Stimulated activated naive CD8-positive, alpha-beta T cell treated with anti-CD3 and anti-CD28 coated beads, Interleukin-15, amount 100 ng/mL, for 72 hours (primary cell): Measurements from ENCODE around the gene CD80.
A peak's percentile ranks its signal among the peaks of the same experiment; 100 is the strongest.

ENCODE experiments used
- ATAC-seq: fragments of 150-1000 bp; cut with Tn5 transposase; 2 replicates; pipeline ENCODE4 v1.10.0; 2021; ENCODE audit warnings: mild to moderate bottlenecking, moderate library complexity
- DNase-seq, 2 donors: peaks; one replicate each; pipeline ENCODE4 v3.0.0; 2021 to 2022
- H3K27ac Mint-ChIP-seq, 2 donors: one replicate each; pipeline ENCODE4 v1.8.0; 2022; ENCODE audit warnings: mild to moderate bottlenecking in 2 of 2, mixed read lengths in 2 of 2, moderate library complexity in 2 of 2
- H3K27me3 Mint-ChIP-seq: one replicate; pipeline ENCODE4 v1.8.0; 2022; ENCODE audit warnings: mixed read lengths
- H3K4me1 Mint-ChIP-seq: one replicate; pipeline ENCODE4 v1.8.0; 2022; ENCODE audit warnings: mild to moderate bottlenecking, mixed read lengths
- H3K4me3 Mint-ChIP-seq, 2 donors: one replicate each; pipeline ENCODE4 v1.8.0; 2022; ENCODE audit warnings: mild to moderate bottlenecking in 2 of 2, mixed read lengths in 2 of 2, moderate library complexity in 1 of 2
- H3K9me3 Mint-ChIP-seq, 2 donors: one replicate each; pipeline ENCODE4 v1.8.0; 2022; ENCODE audit warnings: mixed read lengths in 2 of 2

CD80 gene

GRCh38 chr3:119541547-119541946, 17.9 kb downstream of the CD80 start:
- DNase-seq: no peak
- no peaks in the 10 kb centered on the region for H3K27me3 Mint-ChIP-seq
- H3K4me1 Mint-ChIP-seq: peaks cover 18% of the 10 kb centered on the region

DNA sequence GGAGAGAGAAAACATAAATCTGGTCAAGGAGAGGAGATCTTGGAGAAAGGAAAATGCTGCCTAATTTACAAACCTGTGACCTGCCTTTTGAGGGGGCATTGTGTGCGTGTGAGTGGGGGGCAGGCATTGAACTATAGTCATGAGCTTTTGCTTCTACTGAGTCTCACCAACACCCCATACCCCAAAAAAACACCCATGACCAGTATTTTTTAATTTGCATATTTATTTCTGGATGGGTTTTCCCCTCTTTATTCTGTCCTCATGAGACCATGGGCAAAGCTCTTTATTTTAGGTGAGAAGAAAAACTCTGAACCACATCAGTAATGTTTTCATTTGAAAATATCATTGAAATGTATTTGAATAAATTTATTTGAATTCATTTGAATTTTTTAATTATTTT, 20.6 kb downstream of the CD80 start:
- no peak overlapping the region for H3K4me3 Mint-ChIP-seq
- DNase-seq: no peak
- H3K27ac Mint-ChIP-seq: no peak overlapping the region

More at GRCh38 chr3:119541547-119541946, 17.9 kb downstream of the CD80 start:
- Mint-ChIP-seq H3K9me3 (no peaks in the 10 kb centered on the region), H3K4me3 (peak overlapping the region in 1 of 2 donors; percentile 3), H3K27ac (no peak overlapping the region)
- ATAC-seq: peak; percentile 37

GRCh38 chr3:119536757-119537156, 22.7 kb downstream of the CD80 start:
- H3K4me1 Mint-ChIP-seq: peaks cover 11% of the 10 kb centered on the region
- no peak overlapping the region for H3K4me3 Mint-ChIP-seq
- H3K27me3 Mint-ChIP-seq: no peaks in the 10 kb centered on the region
- H3K9me3 Mint-ChIP-seq: no peaks in the 10 kb centered on the region
- DNase-seq (no peak), ATAC-seq (no peak)
- H3K27ac Mint-ChIP-seq: no peak overlapping the region

More for the DNA sequence above, 20.6 kb downstream of the CD80 start:
- Mint-ChIP-seq H3K27me3 (no peaks in the 10 kb centered on the region), H3K4me1 (peaks cover 18% of the 10 kb centered on the region), H3K9me3 (no peaks in the 10 kb centered on the region)
- ATAC-seq: no peak

DNA sequence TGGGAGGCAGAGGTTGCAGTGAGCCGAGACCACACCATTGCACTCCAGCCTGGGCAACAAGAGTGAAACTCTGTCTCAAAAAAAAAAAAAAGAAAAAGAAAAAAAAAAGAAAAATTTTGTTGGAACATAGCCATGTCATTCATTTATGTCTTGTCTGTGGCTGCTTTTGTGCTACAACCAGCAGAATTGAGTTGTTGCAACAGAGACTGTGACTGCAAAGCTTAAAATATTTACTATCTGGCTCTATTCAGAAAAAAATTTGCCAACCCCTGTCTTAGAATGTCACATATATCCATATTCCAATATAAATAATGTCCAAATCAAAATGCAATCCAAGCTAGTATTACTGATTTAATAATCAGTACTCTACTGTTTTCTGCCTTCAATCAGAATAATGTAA, 25.1 kb downstream of the CD80 start:
- Mint-ChIP-seq H3K27me3 (no peaks in the 10 kb centered on the region), H3K4me1 (peaks cover 1% of the 10 kb centered on the region), H3K4me3 (no peak overlapping the region), H3K27ac (no peak overlapping the region), H3K9me3 (no peaks in the 10 kb centered on the region)
- DNase-seq: no peak
- ATAC-seq: no peak

GRCh38 chr3:119531151-119531550, 28.3 kb downstream of the CD80 start:
- no peaks in the 10 kb centered on the region for H3K27me3 Mint-ChIP-seq
- H3K27ac Mint-ChIP-seq: no peak overlapping the region
- DNase-seq: no peak
- no peaks in the 10 kb centered on the region for H3K9me3 Mint-ChIP-seq
- no peak for ATAC-seq
- H3K4me3 Mint-ChIP-seq: no peak overlapping the region
- H3K4me1 Mint-ChIP-seq: no peaks in the 10 kb centered on the region

GRCh38 chr3:119530456-119530855, 29.0 kb downstream of the CD80 start:
- Mint-ChIP-seq H3K4me3 (no peak overlapping the region), H3K27me3 (no peaks in the 10 kb centered on the region), H3K27ac (no peak overlapping the region), H3K4me1 (no peaks in the 10 kb centered on the region), H3K9me3 (no peaks in the 10 kb centered on the region)
- no peak for DNase-seq
- no peak for ATAC-seq

GRCh38 chr3:119529883-119530282, 29.5 kb downstream of the CD80 start:
- no peak for ATAC-seq
- H3K9me3 Mint-ChIP-seq: no peaks in the 10 kb centered on the region
- no peaks in the 10 kb centered on the region for H3K4me1 Mint-ChIP-seq
- H3K27me3 Mint-ChIP-seq: no peaks in the 10 kb centered on the region
- no peak for DNase-seq
- no peak overlapping the region for H3K27ac Mint-ChIP-seq
- no peak overlapping the region for H3K4me3 Mint-ChIP-seq

DNA sequence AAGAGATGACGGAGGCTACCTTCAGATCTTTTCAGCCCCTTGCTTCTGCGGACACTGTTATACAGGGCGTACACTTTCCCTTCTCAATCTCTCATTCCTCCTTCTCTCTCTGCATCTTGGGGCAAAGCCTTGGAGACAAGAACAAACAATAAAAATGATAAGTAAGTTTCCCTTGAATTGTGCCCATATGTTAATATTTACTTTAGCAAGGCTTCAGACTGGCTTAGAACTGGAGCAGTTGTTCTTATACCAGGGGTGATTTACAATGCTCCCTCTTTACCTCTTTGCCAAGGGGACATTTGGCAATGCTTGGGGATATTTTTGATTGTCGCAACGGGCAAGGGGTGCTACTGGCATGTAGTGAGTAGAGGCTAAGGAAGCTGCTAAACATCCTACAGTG, 31.7 kb downstream of the CD80 start:
- no peaks in the 10 kb centered on the region for H3K9me3 Mint-ChIP-seq
- H3K27me3 Mint-ChIP-seq: no peaks in the 10 kb centered on the region
- DNase-seq (no peak), ATAC-seq (no peak)
- peaks cover 5% of the 10 kb centered on the region for H3K4me1 Mint-ChIP-seq
- H3K27ac Mint-ChIP-seq: no peak overlapping the region
- H3K4me3 Mint-ChIP-seq: no peak overlapping the region

DNA sequence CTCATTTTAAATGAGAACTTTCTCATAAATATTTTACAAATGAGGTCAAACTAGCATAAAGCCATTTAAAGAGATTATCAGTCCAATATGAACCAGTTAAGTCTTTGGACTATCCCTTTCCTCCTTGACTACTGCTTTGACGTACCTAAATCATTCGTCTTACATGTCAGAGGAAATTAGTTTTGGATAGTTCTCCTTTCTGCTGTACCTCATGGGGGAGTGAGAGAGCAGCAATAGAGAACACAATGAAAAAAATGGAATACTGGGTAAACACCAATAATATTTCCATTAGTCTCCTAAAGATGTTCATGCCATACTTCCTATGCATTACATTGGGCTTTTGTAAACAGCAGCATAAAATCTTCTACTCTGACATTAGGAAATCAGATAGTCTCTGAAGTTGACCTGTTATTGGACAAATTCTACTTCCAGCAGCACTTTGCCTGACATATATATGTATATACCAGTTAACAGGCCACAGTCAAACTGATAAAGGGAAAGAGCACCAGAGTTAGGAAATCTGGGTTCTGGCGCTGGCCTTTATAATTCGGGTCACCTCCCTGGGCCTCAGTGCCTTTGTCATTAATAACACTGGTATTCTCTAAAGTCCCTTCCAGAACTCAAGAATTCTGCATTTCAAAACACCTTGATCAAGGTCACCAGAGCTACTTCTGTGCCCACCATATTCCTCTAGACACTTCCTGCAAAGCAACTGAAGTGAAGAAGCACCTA, 34.3 kb downstream of the CD80 start:
- DNase-seq (no peak), ATAC-seq (no peak)
- Mint-ChIP-seq H3K27ac (no peak overlapping the region), H3K4me1 (peaks cover 5% of the 10 kb centered on the region), H3K27me3 (no peaks in the 10 kb centered on the region), H3K4me3 (no peak overlapping the region), H3K9me3 (peaks cover 0 to 7% of the 10 kb centered on the region in 2 donors)

DNA sequence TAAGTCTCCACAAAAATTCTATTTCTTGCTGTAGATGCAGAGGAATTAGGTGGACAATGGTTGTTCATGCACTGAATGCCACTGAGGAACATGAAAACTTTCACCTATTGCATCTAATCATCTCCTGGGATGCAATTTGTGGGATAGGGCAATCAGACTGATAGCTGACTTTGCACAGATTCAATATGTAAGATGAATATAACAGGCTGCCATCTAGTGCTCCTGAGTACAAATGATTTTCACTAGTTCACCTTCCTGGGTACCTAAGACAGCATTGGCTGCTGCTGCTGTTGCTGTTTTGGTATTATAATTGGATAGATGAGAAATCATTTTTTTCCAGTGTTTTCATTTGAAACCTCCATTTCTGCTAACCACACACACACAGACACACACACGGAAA, 41.4 kb downstream of the CD80 start:
- Mint-ChIP-seq H3K4me1 (peaks cover 1% of the 10 kb centered on the region), H3K4me3 (no peak overlapping the region), H3K9me3 (peaks cover 0 to 11% of the 10 kb centered on the region in 2 donors), H3K27me3 (no peaks in the 10 kb centered on the region), H3K27ac (no peak overlapping the region)
- ATAC-seq (no peak), DNase-seq (no peak)

DNA sequence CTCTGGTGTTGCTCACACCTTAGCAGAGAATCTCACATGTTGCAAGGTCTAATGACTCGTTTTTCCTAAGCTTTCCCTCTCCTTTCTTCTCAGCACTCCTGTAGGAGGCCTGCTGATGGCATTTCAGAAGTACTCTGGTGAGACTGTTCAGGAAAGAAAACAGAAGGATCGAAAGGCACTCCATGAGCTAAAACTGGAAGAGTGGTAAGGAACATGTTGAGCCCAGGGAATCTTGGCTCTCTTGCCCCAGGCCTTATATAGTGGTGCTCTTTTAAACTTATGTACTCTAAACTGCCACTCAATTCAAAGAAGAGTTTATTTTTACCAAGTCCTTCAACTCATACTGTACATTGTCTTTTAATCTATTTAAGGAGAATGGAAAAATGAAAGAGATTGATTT, 42.3 kb downstream of the CD80 start:
- H3K27ac Mint-ChIP-seq: no peak overlapping the region
- H3K4me3 Mint-ChIP-seq: no peak overlapping the region
- DNase-seq (no peak), ATAC-seq (no peak)
- H3K27me3 Mint-ChIP-seq: no peaks in the 10 kb centered on the region
- H3K4me1 Mint-ChIP-seq: no peaks in the 10 kb centered on the region
- peaks cover 0 to 11% of the 10 kb centered on the region in 2 donors for H3K9me3 Mint-ChIP-seq

- H3K27ac Mint-ChIP-seq: peak overlapping the region in 1 of 2 donors; percentile 6
Observed at GRCh38 chr3:119514637-119515036, 44.8 kb downstream of the CD80 start.

GRCh38 chr3:119510690-119511089, 48.7 kb downstream of the CD80 start:
- H3K9me3 Mint-ChIP-seq: no peaks in the 10 kb centered on the region
- H3K27ac Mint-ChIP-seq: no peak overlapping the region
- no peak overlapping the region for H3K4me3 Mint-ChIP-seq
- DNase-seq (no peak), ATAC-seq (no peak)
- H3K27me3 Mint-ChIP-seq: no peaks in the 10 kb centered on the region
- peaks cover 32% of the 10 kb centered on the region for H3K4me1 Mint-ChIP-seq

More at GRCh38 chr3:119514637-119515036, 44.8 kb downstream of the CD80 start:
- Mint-ChIP-seq H3K9me3 (no peaks in the 10 kb centered on the region), H3K4me3 (no peak overlapping the region), H3K4me1 (no peaks in the 10 kb centered on the region), H3K27me3 (no peaks in the 10 kb centered on the region)
- ATAC-seq (no peak), DNase-seq (no peak)

DNA sequence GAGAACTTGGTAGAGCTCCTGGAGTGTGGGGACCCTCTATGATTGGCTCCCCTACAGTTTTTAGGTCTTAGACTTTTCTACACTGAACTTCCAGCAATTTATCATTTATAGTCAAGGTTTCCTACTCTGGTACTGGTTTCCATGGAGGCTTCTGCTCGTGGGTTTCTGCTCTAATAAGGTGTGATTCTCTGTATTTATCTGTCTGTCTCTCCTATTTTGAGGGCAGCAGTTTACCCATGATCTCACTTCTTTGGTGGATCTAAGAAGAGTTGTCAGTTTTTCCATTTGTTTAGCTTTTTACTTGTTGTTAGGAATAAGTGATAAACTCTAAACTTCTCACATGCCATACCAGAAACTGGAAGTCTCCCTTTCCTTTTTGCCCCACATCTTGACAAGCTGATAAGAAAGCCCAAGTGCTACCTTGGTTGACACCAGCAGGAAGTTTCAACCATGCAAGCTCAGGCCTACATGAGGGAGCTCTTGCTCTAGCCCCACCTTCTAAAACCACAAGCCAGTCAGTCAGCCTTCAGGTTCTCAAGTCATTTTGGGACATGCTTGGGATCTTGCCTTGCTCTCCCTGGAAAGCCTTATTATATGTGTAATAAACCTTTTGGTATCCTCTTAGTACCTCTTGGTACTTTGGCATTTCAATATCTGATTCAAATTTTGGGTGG, 51.1 kb downstream of the CD80 start:
- ATAC-seq: peak; percentile 91
- H3K4me3 Mint-ChIP-seq: peak overlapping the region; percentile 6 to 53
- peaks cover 33% of the 10 kb centered on the region for H3K4me1 Mint-ChIP-seq
- H3K9me3 Mint-ChIP-seq: peaks cover 0 to 4% of the 10 kb centered on the region in 2 donors
- peak overlapping the region; percentile 87 to 89 for H3K27ac Mint-ChIP-seq
- H3K27me3 Mint-ChIP-seq: no peaks in the 10 kb centered on the region
- DNase-seq: peak; percentile 17 to 27

DNA sequence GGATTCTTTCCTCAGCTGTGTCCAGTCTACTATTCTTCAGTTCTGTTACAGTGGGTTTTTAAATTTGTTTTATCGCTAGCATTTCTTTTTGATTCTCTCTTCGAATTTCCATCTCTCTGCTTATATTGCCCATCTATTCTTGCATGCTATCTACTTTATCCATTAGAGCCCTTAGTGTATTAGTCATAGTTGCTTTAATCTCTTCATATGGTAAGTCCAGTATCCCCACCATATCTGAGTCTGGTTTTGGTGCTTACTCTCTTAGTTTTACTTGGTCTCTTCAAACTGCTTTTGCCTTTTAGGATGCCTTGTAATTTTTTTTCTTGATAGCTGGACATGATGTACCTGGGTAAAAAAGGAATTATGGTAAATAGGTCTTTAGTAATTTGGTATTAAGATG, 52.0 kb downstream of the CD80 start:
- Mint-ChIP-seq H3K4me3 (peak overlapping the region; percentile 54 to 71), H3K27ac (peak overlapping the region; percentile 46 to 93)
- peak; percentile 52 for ATAC-seq

GRCh38 chr3:119506631-119507030, 52.8 kb downstream of the CD80 start:
- no peak for ATAC-seq
- H3K27ac Mint-ChIP-seq: peak overlapping the region in 1 of 2 donors; percentile 93
- no peaks in the 10 kb centered on the region for H3K27me3 Mint-ChIP-seq
- peaks cover 33% of the 10 kb centered on the region for H3K4me1 Mint-ChIP-seq
- peaks cover 0 to 4% of the 10 kb centered on the region in 2 donors for H3K9me3 Mint-ChIP-seq
- DNase-seq: no peak
- peak overlapping the region; percentile 54 to 71 for H3K4me3 Mint-ChIP-seq

More for the DNA sequence above, 52.0 kb downstream of the CD80 start:
- H3K9me3 Mint-ChIP-seq: peaks cover 0 to 4% of the 10 kb centered on the region in 2 donors
- H3K4me1 Mint-ChIP-seq: peaks cover 33% of the 10 kb centered on the region
- DNase-seq: no peak
- no peaks in the 10 kb centered on the region for H3K27me3 Mint-ChIP-seq
